GM21737 (cell line): ENCODE measurements around the gene PTGES3L.
"Not testable (repeated sequence)": the region's sequence is repeated elsewhere in the genome, so short reads cannot be mapped to it uniquely, and the experiment has no call there.

Source experiments
- ATAC-seq: cut with Tn5 transposase; IDR thresholded peaks from one replicate; pipeline ENCODE4 v1.9.1; 2021; ENCODE audit warnings: mild to moderate bottlenecking, moderate library complexity; ENCODE audit not compliant: unreplicated experiment

PTGES3L gene

GRCh38 chr17:42922294-42922693, 57.6 kb downstream of the PTGES3L start:
- no peak for ATAC-seq

DNA sequence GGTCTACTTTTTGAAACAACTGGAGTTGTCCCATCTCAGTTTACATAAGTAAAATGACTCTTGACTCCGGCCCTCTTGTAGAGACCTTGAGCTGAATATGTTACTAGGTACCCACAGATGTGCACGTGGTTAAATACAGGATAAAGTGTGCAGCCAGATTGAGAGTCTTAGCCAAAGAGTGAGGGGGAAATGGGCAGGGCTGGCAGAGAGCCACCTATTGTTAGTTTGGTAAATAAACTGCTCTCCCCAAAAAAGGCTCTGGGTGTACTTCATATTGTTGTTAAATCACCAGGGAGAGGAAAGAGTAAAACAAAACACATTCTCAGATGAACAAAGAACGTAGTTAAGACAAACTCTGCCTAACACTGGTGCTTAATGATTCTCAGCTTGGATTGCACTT, 59.0 kb downstream of the PTGES3L start:
- no peak for ATAC-seq

DNA sequence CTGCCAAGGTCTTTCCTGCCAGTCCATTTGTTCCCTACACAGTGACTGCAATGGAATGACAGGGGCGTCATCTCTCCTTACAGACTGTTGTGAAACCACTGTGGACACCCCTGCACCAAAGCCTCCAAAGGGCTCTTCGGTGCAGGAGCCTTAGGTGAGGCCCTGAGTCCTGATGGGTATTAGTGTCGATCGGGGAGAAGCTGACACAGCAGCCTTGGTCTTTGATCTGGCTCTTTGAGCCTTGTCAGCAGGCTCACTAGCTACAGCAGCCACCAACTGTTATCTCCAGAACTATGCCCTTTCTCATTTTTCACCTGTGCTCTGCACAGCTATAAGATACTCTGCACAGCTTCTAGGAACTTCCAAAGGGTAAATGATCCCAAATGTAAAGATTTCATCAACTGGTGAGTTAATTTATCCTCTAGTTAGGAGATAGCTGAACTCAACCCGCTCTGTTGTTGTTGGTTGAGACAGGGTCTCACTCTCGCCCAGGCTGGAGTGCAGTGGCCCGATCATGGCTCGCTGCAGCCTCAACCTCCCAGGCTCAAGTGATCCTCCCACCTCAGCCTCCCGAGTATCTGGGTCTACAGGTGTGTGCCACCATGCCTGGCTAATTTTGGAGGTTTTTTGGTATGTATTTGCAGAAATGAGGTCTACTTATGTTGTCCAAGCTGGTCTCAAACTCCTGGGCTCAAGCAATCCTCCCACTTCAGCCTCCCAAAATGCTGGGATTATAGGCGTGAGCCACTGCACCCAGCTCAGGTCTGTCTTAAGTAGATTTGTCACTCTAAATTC, 59.6 kb downstream of the PTGES3L start:
- ATAC-seq = no peak

DNA sequence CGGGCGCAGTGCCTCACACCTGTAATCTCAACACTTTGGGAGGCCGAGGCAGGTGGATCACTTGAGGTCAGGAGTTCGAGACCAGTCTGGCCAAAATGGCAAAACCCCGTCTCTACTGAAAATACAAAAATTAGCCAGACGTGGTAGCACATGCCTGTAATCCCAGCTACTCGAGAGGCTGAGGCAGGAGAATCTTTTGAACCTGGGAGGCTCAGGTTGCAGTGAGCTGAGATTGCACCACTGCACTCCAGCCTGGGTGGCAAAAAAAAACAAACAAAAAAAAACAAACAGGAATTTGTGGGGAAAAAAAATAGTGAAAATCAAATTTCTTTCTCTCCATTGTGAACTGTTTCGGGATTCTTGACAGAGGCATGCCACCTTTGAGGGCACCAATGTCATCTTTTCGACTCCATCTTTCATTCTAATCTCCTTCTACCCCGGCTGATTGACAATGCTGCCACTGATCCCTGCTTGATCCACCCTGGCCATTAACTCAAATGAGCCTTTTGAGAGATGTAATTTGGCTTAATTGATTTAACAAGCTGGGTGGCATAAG, 60.3 kb downstream of the PTGES3L start:
- not testable (repeated sequence) for ATAC-seq

- ATAC-seq = no peak
Measured at GRCh38 chr17:42918902-42919521, 60.9 kb downstream of the PTGES3L start.
